H1 (cell line): ENCODE measurements around the gene MXRA7. TPM values are rescaled to one million over a fixed set of nuclear protein-coding genes. Genes with fewer than 3 reads are reported as not detected.

ENCODE experiments used
- CBX5 ChIP-seq: fragments of 300-800, 300-1000 bp; sonication (generic); IDR thresholded peaks from 2 replicates; pipeline ENCODE4 v1.7.1; 2016; ENCODE audit warnings: antibody characterized with exemption, low read length, low read depth
- SIRT6 ChIP-seq: IDR thresholded peaks from one replicate; pipeline ENCODE4 v1.7.1; 2012; ENCODE audit warnings: low read length, inconsistent platforms
- TBP ChIP-seq: IDR thresholded peaks from 2 replicates; pipeline ENCODE4 v1.6.1; 2011; ENCODE audit warnings: low read depth, low read length, improper control_type of control experiment
- polyA plus RNA-seq, 7 experiments: library from polyadenylated mRNA; depleted of rRNA in 3 of 7; stranded (reverse) in 5 of 7; unstranded in 2 of 7; fragments of >200 nt in 5 of 7; fragments of 200-250 nt in 2 of 7; gene quantifications; 1 replicate in 5 of 7; 2 replicates in 1 of 7; 4 replicates in 1 of 7; pipeline versions ENCODE4 v1.2.1 to v1.2.3, GENCODE V29; 2011 to 2013; ENCODE audit warnings: missing spikeins in 2 of 7, mixed read lengths in 2 of 7
- total RNA-seq: library from RNA; stranded (reverse); fragmentation: NEBNext Ultra II Directional; extraction: Animal tissue kit (Norgen Biotek cat#: 25700); gene quantifications from 2 replicates; pipeline ENCODE4 v1.2.1, GENCODE V29; 2021
- TF ChIP-seq, protein P1 (sequence below): fragments of 300-600 bp; sonication (generic); IDR thresholded peaks from 2 replicates; pipeline ENCODE4 v1.7.1; 2012; ENCODE audit warnings: low read length, moderate library complexity, mild to moderate bottlenecking, inconsistent platforms; ENCODE audit not compliant: insufficient replicate concordance
- TF ChIP-seq, protein P2 (sequence below), 3 experiments: IDR thresholded peaks; 1 replicate in 2 of 3; 2 replicates in 1 of 3; pipeline versions ENCODE4 v1.5.1 to v1.6.1; 2011; ENCODE audit warnings: low read length in 3 of 3, mild to moderate bottlenecking in 3 of 3, inconsistent platforms in 2 of 3, low read depth in 1 of 3, moderate library complexity in 1 of 3; ENCODE audit not compliant: insufficient read depth in 1 of 3; ENCODE audit errors: control extremely low read depth in 1 of 3

Gene MXRA7
- total and polyA plus RNA-seq, 2 of the 8 experiments (the other 6 are each of a cell fraction or from before 2014, with no cell fraction given) = 17.8 to 26.6 TPM

DNA sequence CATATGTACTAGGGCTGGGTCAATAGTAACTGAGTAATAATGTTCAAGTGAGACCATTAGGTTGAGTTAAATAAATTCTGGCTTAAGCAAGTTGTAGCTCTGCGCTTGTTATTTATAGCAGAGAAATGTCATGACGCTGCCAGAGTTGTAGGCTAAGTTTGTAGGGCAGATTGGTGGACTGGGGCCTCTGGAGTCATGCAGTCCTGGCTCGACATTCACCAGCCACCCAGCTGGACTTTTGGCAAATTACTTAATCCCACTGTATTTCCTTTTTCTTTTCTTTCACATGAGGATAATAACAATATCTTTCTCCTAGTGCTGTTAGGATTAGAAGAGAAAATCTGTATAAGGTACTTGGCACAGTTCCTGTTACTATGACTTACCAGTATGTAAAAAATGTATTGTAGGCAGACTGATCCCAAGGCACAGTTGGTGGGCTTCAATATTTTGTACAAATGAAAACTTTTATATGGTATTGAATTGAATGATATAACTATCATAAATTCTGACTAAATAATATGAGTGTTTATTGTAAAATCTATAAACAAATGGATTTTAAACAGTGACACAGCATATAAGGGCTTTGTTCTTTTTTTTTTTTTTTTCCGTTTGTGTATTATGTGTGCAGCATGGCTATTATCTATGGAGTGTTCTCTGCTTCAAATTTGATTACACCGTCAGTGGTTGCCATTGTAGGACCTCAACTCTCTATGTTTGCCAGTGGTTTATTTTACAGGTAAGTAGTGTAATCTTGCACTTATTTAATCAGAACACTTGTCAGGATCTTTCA is 29.8 kb upstream of the MXRA7 start (continued):
- TF ChIP-seq, protein P1, sequence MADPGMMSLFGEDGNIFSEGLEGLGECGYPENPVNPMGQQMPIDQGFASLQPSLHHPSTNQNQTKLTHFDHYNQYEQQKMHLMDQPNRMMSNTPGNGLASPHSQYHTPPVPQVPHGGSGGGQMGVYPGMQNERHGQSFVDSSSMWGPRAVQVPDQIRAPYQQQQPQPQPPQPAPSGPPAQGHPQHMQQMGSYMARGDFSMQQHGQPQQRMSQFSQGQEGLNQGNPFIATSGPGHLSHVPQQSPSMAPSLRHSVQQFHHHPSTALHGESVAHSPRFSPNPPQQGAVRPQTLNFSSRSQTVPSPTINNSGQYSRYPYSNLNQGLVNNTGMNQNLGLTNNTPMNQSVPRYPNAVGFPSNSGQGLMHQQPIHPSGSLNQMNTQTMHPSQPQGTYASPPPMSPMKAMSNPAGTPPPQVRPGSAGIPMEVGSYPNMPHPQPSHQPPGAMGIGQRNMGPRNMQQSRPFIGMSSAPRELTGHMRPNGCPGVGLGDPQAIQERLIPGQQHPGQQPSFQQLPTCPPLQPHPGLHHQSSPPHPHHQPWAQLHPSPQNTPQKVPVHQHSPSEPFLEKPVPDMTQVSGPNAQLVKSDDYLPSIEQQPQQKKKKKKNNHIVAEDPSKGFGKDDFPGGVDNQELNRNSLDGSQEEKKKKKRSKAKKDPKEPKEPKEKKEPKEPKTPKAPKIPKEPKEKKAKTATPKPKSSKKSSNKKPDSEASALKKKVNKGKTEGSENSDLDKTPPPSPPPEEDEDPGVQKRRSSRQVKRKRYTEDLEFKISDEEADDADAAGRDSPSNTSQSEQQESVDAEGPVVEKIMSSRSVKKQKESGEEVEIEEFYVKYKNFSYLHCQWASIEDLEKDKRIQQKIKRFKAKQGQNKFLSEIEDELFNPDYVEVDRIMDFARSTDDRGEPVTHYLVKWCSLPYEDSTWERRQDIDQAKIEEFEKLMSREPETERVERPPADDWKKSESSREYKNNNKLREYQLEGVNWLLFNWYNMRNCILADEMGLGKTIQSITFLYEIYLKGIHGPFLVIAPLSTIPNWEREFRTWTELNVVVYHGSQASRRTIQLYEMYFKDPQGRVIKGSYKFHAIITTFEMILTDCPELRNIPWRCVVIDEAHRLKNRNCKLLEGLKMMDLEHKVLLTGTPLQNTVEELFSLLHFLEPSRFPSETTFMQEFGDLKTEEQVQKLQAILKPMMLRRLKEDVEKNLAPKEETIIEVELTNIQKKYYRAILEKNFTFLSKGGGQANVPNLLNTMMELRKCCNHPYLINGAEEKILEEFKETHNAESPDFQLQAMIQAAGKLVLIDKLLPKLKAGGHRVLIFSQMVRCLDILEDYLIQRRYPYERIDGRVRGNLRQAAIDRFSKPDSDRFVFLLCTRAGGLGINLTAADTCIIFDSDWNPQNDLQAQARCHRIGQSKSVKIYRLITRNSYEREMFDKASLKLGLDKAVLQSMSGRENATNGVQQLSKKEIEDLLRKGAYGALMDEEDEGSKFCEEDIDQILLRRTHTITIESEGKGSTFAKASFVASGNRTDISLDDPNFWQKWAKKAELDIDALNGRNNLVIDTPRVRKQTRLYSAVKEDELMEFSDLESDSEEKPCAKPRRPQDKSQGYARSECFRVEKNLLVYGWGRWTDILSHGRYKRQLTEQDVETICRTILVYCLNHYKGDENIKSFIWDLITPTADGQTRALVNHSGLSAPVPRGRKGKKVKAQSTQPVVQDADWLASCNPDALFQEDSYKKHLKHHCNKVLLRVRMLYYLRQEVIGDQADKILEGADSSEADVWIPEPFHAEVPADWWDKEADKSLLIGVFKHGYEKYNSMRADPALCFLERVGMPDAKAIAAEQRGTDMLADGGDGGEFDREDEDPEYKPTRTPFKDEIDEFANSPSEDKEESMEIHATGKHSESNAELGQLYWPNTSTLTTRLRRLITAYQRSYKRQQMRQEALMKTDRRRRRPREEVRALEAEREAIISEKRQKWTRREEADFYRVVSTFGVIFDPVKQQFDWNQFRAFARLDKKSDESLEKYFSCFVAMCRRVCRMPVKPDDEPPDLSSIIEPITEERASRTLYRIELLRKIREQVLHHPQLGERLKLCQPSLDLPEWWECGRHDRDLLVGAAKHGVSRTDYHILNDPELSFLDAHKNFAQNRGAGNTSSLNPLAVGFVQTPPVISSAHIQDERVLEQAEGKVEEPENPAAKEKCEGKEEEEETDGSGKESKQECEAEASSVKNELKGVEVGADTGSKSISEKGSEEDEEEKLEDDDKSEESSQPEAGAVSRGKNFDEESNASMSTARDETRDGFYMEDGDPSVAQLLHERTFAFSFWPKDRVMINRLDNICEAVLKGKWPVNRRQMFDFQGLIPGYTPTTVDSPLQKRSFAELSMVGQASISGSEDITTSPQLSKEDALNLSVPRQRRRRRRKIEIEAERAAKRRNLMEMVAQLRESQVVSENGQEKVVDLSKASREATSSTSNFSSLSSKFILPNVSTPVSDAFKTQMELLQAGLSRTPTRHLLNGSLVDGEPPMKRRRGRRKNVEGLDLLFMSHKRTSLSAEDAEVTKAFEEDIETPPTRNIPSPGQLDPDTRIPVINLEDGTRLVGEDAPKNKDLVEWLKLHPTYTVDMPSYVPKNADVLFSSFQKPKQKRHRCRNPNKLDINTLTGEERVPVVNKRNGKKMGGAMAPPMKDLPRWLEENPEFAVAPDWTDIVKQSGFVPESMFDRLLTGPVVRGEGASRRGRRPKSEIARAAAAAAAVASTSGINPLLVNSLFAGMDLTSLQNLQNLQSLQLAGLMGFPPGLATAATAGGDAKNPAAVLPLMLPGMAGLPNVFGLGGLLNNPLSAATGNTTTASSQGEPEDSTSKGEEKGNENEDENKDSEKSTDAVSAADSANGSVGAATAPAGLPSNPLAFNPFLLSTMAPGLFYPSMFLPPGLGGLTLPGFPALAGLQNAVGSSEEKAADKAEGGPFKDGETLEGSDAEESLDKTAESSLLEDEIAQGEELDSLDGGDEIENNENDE = no peak
- TF ChIP-seq, protein P2, sequence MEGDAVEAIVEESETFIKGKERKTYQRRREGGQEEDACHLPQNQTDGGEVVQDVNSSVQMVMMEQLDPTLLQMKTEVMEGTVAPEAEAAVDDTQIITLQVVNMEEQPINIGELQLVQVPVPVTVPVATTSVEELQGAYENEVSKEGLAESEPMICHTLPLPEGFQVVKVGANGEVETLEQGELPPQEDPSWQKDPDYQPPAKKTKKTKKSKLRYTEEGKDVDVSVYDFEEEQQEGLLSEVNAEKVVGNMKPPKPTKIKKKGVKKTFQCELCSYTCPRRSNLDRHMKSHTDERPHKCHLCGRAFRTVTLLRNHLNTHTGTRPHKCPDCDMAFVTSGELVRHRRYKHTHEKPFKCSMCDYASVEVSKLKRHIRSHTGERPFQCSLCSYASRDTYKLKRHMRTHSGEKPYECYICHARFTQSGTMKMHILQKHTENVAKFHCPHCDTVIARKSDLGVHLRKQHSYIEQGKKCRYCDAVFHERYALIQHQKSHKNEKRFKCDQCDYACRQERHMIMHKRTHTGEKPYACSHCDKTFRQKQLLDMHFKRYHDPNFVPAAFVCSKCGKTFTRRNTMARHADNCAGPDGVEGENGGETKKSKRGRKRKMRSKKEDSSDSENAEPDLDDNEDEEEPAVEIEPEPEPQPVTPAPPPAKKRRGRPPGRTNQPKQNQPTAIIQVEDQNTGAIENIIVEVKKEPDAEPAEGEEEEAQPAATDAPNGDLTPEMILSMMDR (IDR thresholded peaks at IDR 0.05; ENCODE audit: control extremely low read depth in 1 of 3, insufficient read depth in 1 of 3, low read depth in 1 of 3, low read length in 3 of 3) = no peak
- TF ChIP-seq SIRT6 = no peak
- no peak for TF ChIP-seq CBX5
- no peak for TF ChIP-seq TBP
